ES-I3 (cell line): ENCODE measurements around the gene ZC3H12A.

Source experiments
- H3K36me3 ChIP-seq: 2 replicates; pipeline ENCODE4 v1.6.1; 2013; ENCODE audit warnings: mild to moderate bottlenecking, low read length, control low read depth, moderate library complexity; ENCODE audit not compliant: insufficient read depth
- H3K4me1 ChIP-seq: 2 replicates; pipeline ENCODE4 v1.6.1; 2013; ENCODE audit warnings: mild to moderate bottlenecking, control low read depth, low read length; ENCODE audit not compliant: insufficient read depth
- H3K9ac ChIP-seq: 2 replicates; pipeline ENCODE4 v1.6.1; 2013; ENCODE audit warnings: low read depth, mild to moderate bottlenecking, low read length, moderate library complexity
- H3K9me3 ChIP-seq: 2 replicates; pipeline ENCODE4 v1.6.1; 2013; ENCODE audit warnings: mild to moderate bottlenecking, low read length, moderate library complexity; ENCODE audit not compliant: control insufficient read depth, insufficient read depth

The ZC3H12A gene

GRCh38 chr1:37442644-37443043, 31.7 kb upstream of the ZC3H12A start:
- peaks cover 3% of the 10 kb centered on the region; the same call in 1 of the 2 replicates for H3K4me1 ChIP-seq
- H3K9me3 ChIP-seq, result no peaks in the 10 kb centered on the region
- H3K9ac ChIP-seq, result no peak overlapping the region
- no peaks in the 10 kb centered on the region for H3K36me3 ChIP-seq

GRCh38 chr1:37446874-37447273, 27.5 kb upstream of the ZC3H12A start:
- Histone ChIP-seq H3K36me3 (no peaks in the 10 kb centered on the region), H3K4me1 (peaks cover 21% of the 10 kb centered on the region), H3K9me3 (no peaks in the 10 kb centered on the region), H3K9ac (no peak overlapping the region)

- Histone ChIP-seq H3K9me3 (no peaks in the 10 kb centered on the region), H3K4me1 (peaks cover 27% of the 10 kb centered on the region), H3K36me3 (no peaks in the 10 kb centered on the region), H3K9ac (peak overlapping the region; percentile 35)
Measured at GRCh38 chr1:37448185-37448584, 26.2 kb upstream of the ZC3H12A start.

DNA sequence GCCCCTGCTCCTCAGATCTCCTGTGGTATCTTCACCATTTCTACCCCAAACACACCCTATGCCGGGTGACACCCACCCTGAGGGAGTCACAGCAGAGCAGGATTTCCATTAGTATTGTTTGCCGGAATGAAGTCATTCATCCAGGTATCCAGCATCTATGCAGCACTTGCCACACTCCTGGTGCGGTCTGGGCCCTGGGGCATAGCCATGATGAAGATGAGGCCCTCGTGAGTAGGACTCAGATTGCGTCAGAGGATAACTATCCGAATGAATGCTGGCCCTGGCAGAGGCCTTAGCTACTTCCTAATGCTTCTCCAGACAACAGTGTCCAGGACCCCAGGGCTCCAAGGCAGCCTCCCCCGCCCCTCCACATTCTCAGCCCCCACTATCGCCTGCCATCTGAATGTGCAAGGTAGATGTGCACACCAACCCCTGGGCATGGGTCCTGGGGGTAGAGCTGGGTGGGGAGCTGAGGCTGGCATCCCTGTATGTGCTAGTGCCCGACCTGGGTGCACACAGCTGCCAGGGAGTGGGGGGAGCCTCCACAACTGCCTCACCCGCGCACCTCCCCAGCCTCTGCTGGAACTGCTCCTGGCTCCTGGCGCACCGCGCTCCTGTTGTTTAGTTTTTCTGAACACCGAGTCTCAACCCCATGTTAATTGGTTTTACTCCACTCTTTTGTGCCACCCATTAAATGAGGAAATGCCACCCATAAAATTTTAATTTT, 25.5 kb upstream of the ZC3H12A start:
- H3K9ac ChIP-seq, result peak overlapping the region; percentile 35; the same call in 1 of the 2 replicates
- H3K36me3 ChIP-seq, result no peaks in the 10 kb centered on the region
- H3K9me3 ChIP-seq, result no peaks in the 10 kb centered on the region
- H3K4me1 ChIP-seq, result peaks cover 27% of the 10 kb centered on the region

DNA sequence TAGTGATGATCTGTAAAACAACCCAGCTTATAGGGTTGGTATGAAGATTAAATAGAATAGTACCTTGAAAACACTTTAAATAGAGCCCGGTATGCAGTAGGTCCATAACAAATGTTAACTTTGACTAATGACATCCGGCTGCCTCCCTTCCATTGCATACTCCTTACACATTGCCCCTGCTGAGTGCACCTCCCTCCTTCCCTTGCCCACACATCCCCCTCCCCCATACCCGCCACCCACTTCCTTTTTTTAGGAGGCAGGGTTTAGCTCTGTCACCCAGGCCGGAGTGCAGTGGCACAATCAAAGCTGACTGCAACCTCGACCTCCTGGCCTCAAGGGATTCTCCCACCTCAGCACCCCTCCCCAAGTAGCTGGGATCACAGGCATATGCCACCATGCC, 24.4 kb upstream of the ZC3H12A start:
- Histone ChIP-seq H3K4me1 (peaks cover 28% of the 10 kb centered on the region), H3K36me3 (no peaks in the 10 kb centered on the region), H3K9me3 (no peaks in the 10 kb centered on the region), H3K9ac (no peak overlapping the region; the same call in 1 of the 2 replicates)

- H3K9ac ChIP-seq, result peak overlapping the region; percentile 33; the same call in 1 of the 2 replicates
- no peaks in the 10 kb centered on the region for H3K9me3 ChIP-seq
- no peaks in the 10 kb centered on the region for H3K36me3 ChIP-seq
- peaks cover 32% of the 10 kb centered on the region for H3K4me1 ChIP-seq
Measured at GRCh38 chr1:37452416-37452815, 22.0 kb upstream of the ZC3H12A start.

DNA sequence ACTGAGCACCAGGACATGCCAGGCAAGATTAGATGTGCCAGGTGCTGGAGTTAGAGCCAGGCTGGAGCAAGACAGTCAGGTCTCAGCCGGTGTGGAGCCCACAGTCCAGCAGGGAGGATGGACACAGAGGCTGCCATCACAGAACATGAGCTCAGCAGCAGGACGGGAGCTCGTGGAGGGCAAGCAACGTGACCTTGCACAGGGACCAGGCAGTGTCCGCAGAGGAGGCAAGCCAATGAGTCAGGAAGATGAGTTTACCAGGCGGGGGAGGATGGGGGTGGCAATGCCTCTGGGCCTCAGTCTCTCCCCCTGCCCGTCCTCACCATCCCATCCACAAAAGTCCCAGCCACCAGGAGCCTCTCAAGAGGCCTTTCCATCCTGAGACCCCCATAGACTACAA, 20.7 kb upstream of the ZC3H12A start:
- H3K4me1 ChIP-seq, result peaks cover 26% of the 10 kb centered on the region
- no peaks in the 10 kb centered on the region for H3K36me3 ChIP-seq
- no peaks in the 10 kb centered on the region for H3K9me3 ChIP-seq
- no peak overlapping the region for H3K9ac ChIP-seq

GRCh38 chr1:37455516-37455915, 18.9 kb upstream of the ZC3H12A start:
- Histone ChIP-seq H3K9ac (no peak overlapping the region), H3K36me3 (no peaks in the 10 kb centered on the region), H3K4me1 (peaks cover 14% of the 10 kb centered on the region), H3K9me3 (no peaks in the 10 kb centered on the region)

DNA sequence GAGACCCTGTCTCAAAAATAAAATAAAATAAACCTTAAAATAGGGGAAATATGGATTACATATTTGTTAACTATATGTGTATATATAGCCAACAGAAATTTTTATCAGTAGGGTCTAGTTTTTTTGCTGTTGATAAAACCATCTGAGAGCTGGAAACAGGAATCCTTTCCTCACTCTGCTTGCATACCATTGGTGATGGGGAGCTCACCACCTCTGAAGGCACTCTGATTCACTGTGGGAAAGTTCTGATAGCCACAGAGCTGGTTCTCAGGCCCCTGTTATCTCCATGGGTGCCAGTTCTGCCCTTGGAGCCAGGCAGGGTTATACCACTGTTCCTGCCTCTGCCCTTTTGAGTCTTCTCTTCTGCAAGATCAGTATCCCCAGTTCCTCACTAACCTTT, 17.8 kb upstream of the ZC3H12A start:
- H3K4me1 ChIP-seq, result 0 out of 2 replicates have a peak, but pooled peaks cover 10% of the 10 kb centered on the region
- H3K9ac ChIP-seq, result no peak overlapping the region
- no peaks in the 10 kb centered on the region for H3K9me3 ChIP-seq
- H3K36me3 ChIP-seq, result no peaks in the 10 kb centered on the region

- no peaks in the 10 kb centered on the region for H3K36me3 ChIP-seq
- H3K9me3 ChIP-seq, result no peaks in the 10 kb centered on the region
- no peak overlapping the region for H3K9ac ChIP-seq
- H3K4me1 ChIP-seq, result 0 out of 2 replicates have a peak, but pooled peaks cover 4% of the 10 kb centered on the region
Measured at GRCh38 chr1:37458551-37458950, 15.8 kb upstream of the ZC3H12A start.

- no peaks in the 10 kb centered on the region for H3K4me1 ChIP-seq
- no peak overlapping the region for H3K9ac ChIP-seq
- H3K9me3 ChIP-seq, result no peaks in the 10 kb centered on the region
- no peaks in the 10 kb centered on the region for H3K36me3 ChIP-seq
Measured at GRCh38 chr1:37461698-37462436, 12.5 kb upstream of the ZC3H12A start.

GRCh38 chr1:37464443-37464842, 9.9 kb upstream of the ZC3H12A start:
- Histone ChIP-seq H3K9me3 (no peaks in the 10 kb centered on the region), H3K9ac (no peak overlapping the region), H3K4me1 (no peaks in the 10 kb centered on the region), H3K36me3 (no peaks in the 10 kb centered on the region)

GRCh38 chr1:37465593-37466517, 8.5 kb upstream of the ZC3H12A start:
- H3K36me3 ChIP-seq, result no peaks in the 10 kb centered on the region
- no peaks in the 10 kb centered on the region for H3K9me3 ChIP-seq
- no peaks in the 10 kb centered on the region for H3K4me1 ChIP-seq
- no peak overlapping the region for H3K9ac ChIP-seq

DNA sequence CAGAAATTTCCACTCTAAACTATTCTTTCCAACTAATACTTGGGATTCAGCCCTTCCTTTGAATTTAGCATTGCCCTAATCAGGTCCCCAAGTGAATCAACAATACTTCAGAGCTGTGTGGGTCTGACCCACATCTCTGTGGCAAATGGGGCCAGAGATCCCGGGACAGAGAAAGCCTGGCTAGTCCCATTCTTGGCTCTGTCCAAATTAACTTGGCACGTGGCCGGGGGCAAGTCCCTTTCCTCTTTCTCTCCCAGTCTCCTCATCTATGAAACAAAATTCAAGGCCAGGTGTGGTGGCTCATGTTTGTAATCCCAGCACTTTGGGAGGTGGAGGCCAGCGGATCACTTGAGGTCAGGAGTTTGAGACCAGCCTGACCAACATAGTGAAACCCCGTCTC, 6.3 kb upstream of the ZC3H12A start:
- H3K9ac ChIP-seq, result no peak overlapping the region
- peaks cover 17% of the 10 kb centered on the region for H3K4me1 ChIP-seq
- no peaks in the 10 kb centered on the region for H3K36me3 ChIP-seq
- H3K9me3 ChIP-seq, result no peaks in the 10 kb centered on the region
